H1 (cell line): ENCODE measurements around the gene ASXL1. TPM values are rescaled to one million over a fixed set of nuclear protein-coding genes. Genes with fewer than 3 reads are reported as not detected.

ENCODE experiments used
- CTCF ChIA-PET: fragments of 300-600 bp; sonication (Branson Sonifier 250); formaldehyde crosslinking; loops from one replicate; lab custom pipeline; 2021; ENCODE audit not compliant: partially characterized antibody; lab: Charles Lee
- POLR2A ChIA-PET: fragments of 300-600 bp; sonication (Branson Sonifier 250); formaldehyde crosslinking; loops from one replicate; lab custom pipeline; 2021; ENCODE audit warnings: inconsistent platforms; ENCODE audit not compliant: partially characterized antibody; lab: Charles Lee
- DNase-seq, 2 experiments: peaks; one replicate each; pipeline versions ENCODE4 v3.0.0 to v3.0.0-alpha.2; 2010 to 2022; ENCODE audit warnings: low spot score in 2 of 2, low read depth in 1 of 2, mixed read lengths in 1 of 2
- FAIRE-seq: peaks from 2 replicates; lab custom pipeline; 2011; peaks lifted over from hg19 to GRCh38; lab: Jason Lieb, UNC
- H2AFZ ChIP-seq: 2 replicates; pipeline ENCODE4 v1.8.1; 2012; ENCODE audit warnings: low read length, inconsistent platforms
- H2AK5ac ChIP-seq: 2 replicates; pipeline ENCODE4 v1.6.1; 2013; ENCODE audit warnings: low read depth, low read length
- H2BK120ac ChIP-seq: replicated peaks from 2 replicates; pipeline ENCODE3; 2013; ENCODE audit warnings: low read depth, low read length, inconsistent platforms
- H2BK12ac ChIP-seq: 2 replicates; pipeline ENCODE4 v1.6.1; 2013; ENCODE audit warnings: low read depth, low read length
- H2BK15ac ChIP-seq: 2 replicates; pipeline ENCODE4 v1.6.1; 2013; ENCODE audit warnings: low read length
- H2BK20ac ChIP-seq: 2 replicates; pipeline ENCODE4 v1.6.1; 2013; ENCODE audit warnings: low read length
- H2BK5ac ChIP-seq: 2 replicates; pipeline ENCODE4 v1.6.1; 2013; ENCODE audit warnings: low read depth, low read length
- H3K14ac ChIP-seq: 2 replicates; pipeline ENCODE4 v1.6.1; 2013; ENCODE audit warnings: inconsistent platforms; ENCODE audit not compliant: insufficient read length
- H3K18ac ChIP-seq: 2 replicates; pipeline ENCODE4 v1.6.1; 2013; ENCODE audit warnings: low read length; ENCODE audit errors: extremely low read depth
- H3K23ac ChIP-seq: 2 replicates; pipeline ENCODE4 v1.6.1; 2013; ENCODE audit warnings: inconsistent platforms; ENCODE audit not compliant: insufficient read length
- H3K23me2 ChIP-seq: 2 replicates; pipeline ENCODE4 v1.6.1; 2013; ENCODE audit warnings: low read depth, low read length
- H3K27ac ChIP-seq: 2 replicates; pipeline ENCODE4 v1.6.1; 2011; ENCODE audit warnings: low read depth, low read length, inconsistent platforms
- H3K27me3 ChIP-seq, 4 experiments: replicated peaks in 1 of 4; 1 replicate in 1 of 4; 2 replicates in 3 of 4; pipeline versions ENCODE4 v1.6.1 to v1.8.1; 2011 to 2013; ENCODE audit warnings: low read length in 3 of 4, mild to moderate bottlenecking in 3 of 4, inconsistent platforms in 2 of 4, mixed read lengths in 2 of 4, moderate library complexity in 1 of 4; ENCODE audit not compliant: control insufficient read depth in 3 of 4, insufficient read depth in 3 of 4; ENCODE audit errors: extremely low read depth in 1 of 4
- H3K36me3 ChIP-seq, 4 experiments: 2 replicates each; pipeline versions ENCODE4 v1.6.1 to v1.8.1; 2011 to 2013; ENCODE audit warnings: mild to moderate bottlenecking in 4 of 4, low read length in 3 of 4, moderate library complexity in 2 of 4, control low read depth in 1 of 4, inconsistent platforms in 1 of 4; ENCODE audit not compliant: insufficient read depth in 4 of 4, control insufficient read depth in 2 of 4
- H3K4ac ChIP-seq: replicated peaks from 2 replicates; pipeline ENCODE3; 2013; ENCODE audit warnings: low read length, low read depth, mixed read lengths, inconsistent platforms; ENCODE audit not compliant: insufficient read length
- H3K4me1 ChIP-seq, 4 experiments: replicated peaks in 1 of 4; 1 replicate in 1 of 4; 2 replicates in 3 of 4; pipeline versions ENCODE4 v1.6.1 to v1.8.1; 2011 to 2013; ENCODE audit warnings: low read length in 3 of 4, inconsistent platforms in 2 of 4, mixed read lengths in 1 of 4; ENCODE audit not compliant: insufficient read depth in 4 of 4, control insufficient read depth in 3 of 4
- H3K4me2 ChIP-seq, 2 experiments: 2 replicates each; pipeline versions ENCODE4 v1.6.1 to v1.8.1; 2011 to 2013; ENCODE audit warnings: low read depth in 2 of 2, low read length in 2 of 2, control low read depth in 1 of 2, inconsistent platforms in 1 of 2, mild to moderate bottlenecking in 1 of 2; ENCODE audit not compliant: insufficient read depth in 1 of 2
- H3K4me3 ChIP-seq, 4 experiments: fragments of 200-600, 300-600 bp in 1 of 4; sonication (generic), shearing (Covaris generic), sonication (Bioruptor Twin) in 1 of 4; 2 replicates each; pipeline versions ENCODE4 v1.5.1 to v1.8.1; 2011 to 2016; ENCODE audit warnings: low read length in 4 of 4, low read depth in 3 of 4, control low read depth in 2 of 4, inconsistent platforms in 2 of 4, mild to moderate bottlenecking in 2 of 4, mixed read lengths in 1 of 4, moderate library complexity in 1 of 4; ENCODE audit not compliant: insufficient read depth in 2 of 4; ENCODE audit errors: extremely low read depth in 1 of 4
- H3K56ac ChIP-seq: replicated peaks from 2 replicates; pipeline ENCODE3; 2013; ENCODE audit warnings: low read depth, mild to moderate bottlenecking, mixed read lengths, low read length, inconsistent platforms; ENCODE audit not compliant: insufficient read length
- H3K79me1 ChIP-seq: 2 replicates; pipeline ENCODE4 v1.6.1; 2013; ENCODE audit warnings: low read depth, low read length, control low read depth
- H3K79me2 ChIP-seq, 2 experiments: 2 replicates each; pipeline versions ENCODE4 v1.6.1 to v1.8.1; 2012 to 2013; ENCODE audit warnings: low read length in 2 of 2, mild to moderate bottlenecking in 2 of 2, inconsistent platforms in 1 of 2; ENCODE audit not compliant: insufficient read depth in 2 of 2, control insufficient read depth in 1 of 2
- H3K9ac ChIP-seq, 4 experiments: replicated peaks in 1 of 4; 1 replicate in 1 of 4; 2 replicates in 3 of 4; pipeline versions ENCODE4 v1.6.1 to v1.8.1; 2011 to 2013; ENCODE audit warnings: low read depth in 3 of 4, low read length in 3 of 4, control low read depth in 2 of 4, mild to moderate bottlenecking in 2 of 4, moderate library complexity in 2 of 4, inconsistent platforms in 1 of 4; ENCODE audit errors: extremely low read depth in 1 of 4
- H3K9me3 ChIP-seq, 2 experiments: 2 replicates each; pipeline versions ENCODE4 v1.6.1 to v1.8.1; 2012 to 2013; ENCODE audit warnings: mild to moderate bottlenecking in 2 of 2, moderate library complexity in 2 of 2, control low read depth in 1 of 2, inconsistent platforms in 1 of 2, low read depth in 1 of 2, low read length in 1 of 2, mixed read lengths in 1 of 2; ENCODE audit not compliant: insufficient read depth in 2 of 2
- H4K20me1 ChIP-seq, 2 experiments: replicated peaks in 1 of 2; 2 replicates each; pipeline versions ENCODE3 to v1.8.1; 2011 to 2013; ENCODE audit warnings: inconsistent platforms in 2 of 2, low read length in 2 of 2, mild to moderate bottlenecking in 1 of 2; ENCODE audit not compliant: insufficient read depth in 2 of 2, control insufficient read depth in 1 of 2
- H4K5ac ChIP-seq: 2 replicates; pipeline ENCODE4 v1.6.1; 2013; ENCODE audit warnings: low read length, low read depth, mixed read lengths, inconsistent platforms; ENCODE audit not compliant: insufficient read length
- H4K8ac ChIP-seq: 2 replicates; pipeline ENCODE4 v1.8.0; 2013; ENCODE audit warnings: mild to moderate bottlenecking, moderate library complexity, low read length, inconsistent platforms; ENCODE audit not compliant: insufficient read depth; ENCODE audit errors: extremely low read depth
- H4K91ac ChIP-seq: replicated peaks from 2 replicates; pipeline ENCODE3; 2013; ENCODE audit warnings: low read length, mixed read lengths, inconsistent platforms; ENCODE audit not compliant: insufficient read length
- ASH2L ChIP-seq: fragments of 200-600, 300-600 bp; sonication (generic); IDR thresholded peaks from one replicate; pipeline ENCODE4 v1.7.1; 2017; ENCODE audit warnings: low read length
- CBX5 ChIP-seq: fragments of 300-800, 300-1000 bp; sonication (generic); IDR thresholded peaks from 2 replicates; pipeline ENCODE4 v1.7.1; 2016; ENCODE audit warnings: antibody characterized with exemption, low read length, low read depth
- CHD1 ChIP-seq: IDR thresholded peaks from 2 replicates; pipeline ENCODE4 v1.6.1; 2012; ENCODE audit warnings: low read depth, low read length, improper control_type of control experiment
- EZH2 ChIP-seq: fragments of 200-600 bp; sonication (generic); IDR thresholded peaks from 2 replicates; pipeline ENCODE4 v1.7.1; 2012; ENCODE audit warnings: low read depth, mild to moderate bottlenecking, moderate library complexity, low read length, inconsistent platforms; ENCODE audit not compliant: severe bottlenecking
- GABPA ChIP-seq: IDR thresholded peaks from 2 replicates; pipeline ENCODE4 v1.6.1; 2011; ENCODE audit warnings: mild to moderate bottlenecking, low read length, moderate library complexity, borderline replicate concordance; ENCODE audit not compliant: insufficient read depth
- HDAC6 ChIP-seq: IDR thresholded peaks from one replicate; pipeline ENCODE4 v1.7.1; 2012; ENCODE audit warnings: low read depth, mild to moderate bottlenecking, inconsistent platforms, low read length, moderate library complexity
- KDM1A ChIP-seq: fragments of 200-600, 300-600 bp; sonication (generic); IDR thresholded peaks from 2 replicates; pipeline ENCODE4 v1.7.1; 2016; ENCODE audit warnings: mild to moderate bottlenecking, low read length, borderline replicate concordance
- MAFK ChIP-seq: IDR thresholded peaks from 2 replicates; pipeline ENCODE4 v1.6.1; 2012; ENCODE audit warnings: low read depth, mild to moderate bottlenecking, improper control_type of control experiment, low read length
- NRF1 ChIP-seq: IDR thresholded peaks from 2 replicates; pipeline ENCODE4 v1.6.1; 2011; ENCODE audit warnings: mild to moderate bottlenecking, low read depth, low read length, improper control_type of control experiment
- POLR2A ChIP-seq, 2 experiments: IDR thresholded peaks; 1 replicate in 1 of 2; 2 replicates in 1 of 2; pipeline ENCODE4 v1.6.1; 2011; ENCODE audit warnings: low read depth in 2 of 2, low read length in 2 of 2, mild to moderate bottlenecking in 2 of 2; ENCODE audit errors: control extremely low read depth in 1 of 2
- POLR2AphosphoS5 ChIP-seq: IDR thresholded peaks from 2 replicates; pipeline ENCODE4 v1.6.1; 2011; ENCODE audit warnings: low read depth, low read length
- SAP30 ChIP-seq: fragments of 300-600 bp; sonication (generic); IDR thresholded peaks from 2 replicates; pipeline ENCODE4 v1.7.1; 2012; ENCODE audit warnings: low read length, moderate library complexity, mild to moderate bottlenecking, inconsistent platforms; ENCODE audit not compliant: insufficient read depth, insufficient replicate concordance
- TEAD4 ChIP-seq: IDR thresholded peaks from 2 replicates; pipeline ENCODE4 v1.6.1; 2012; ENCODE audit warnings: low read depth, low read length, inconsistent platforms, mixed read lengths
- USF2 ChIP-seq: IDR thresholded peaks from 2 replicates; pipeline ENCODE4 v1.6.1; 2011; ENCODE audit warnings: low read length, improper control_type of control experiment
- WGBS, 2 experiments: shearing (Covaris generic) in 1 of 2; methylation state at CpG; one replicate each; pipeline versions ENCODE4 v1.1.6 to v1.1.7; 2013 to 2015; ENCODE audit warnings: low lambda C conversion rate in 2 of 2, mixed read lengths in 2 of 2, inconsistent platforms in 1 of 2, low coverage in 1 of 2, missing lambda C conversion rate in 1 of 2; ENCODE audit not compliant: insufficient replicate concordance in 2 of 2, insufficient coverage in 1 of 2, insufficient read length in 1 of 2; ENCODE audit errors: extremely low coverage in 1 of 2, missing lambda C conversion rate in 1 of 2; 5-methylcytosine and 5-hydroxymethylcytosine counted together
- polyA plus RNA-seq, 7 experiments: library from polyadenylated mRNA; depleted of rRNA in 3 of 7; stranded (reverse) in 5 of 7; unstranded in 2 of 7; fragments of >200 nt in 5 of 7; fragments of 200-250 nt in 2 of 7; gene quantifications; 1 replicate in 5 of 7; 2 replicates in 1 of 7; 4 replicates in 1 of 7; pipeline versions ENCODE4 v1.2.1 to v1.2.3, GENCODE V29; 2011 to 2013; ENCODE audit warnings: missing spikeins in 2 of 7, mixed read lengths in 2 of 7
- total RNA-seq: library from RNA; stranded (reverse); fragmentation: NEBNext Ultra II Directional; extraction: Animal tissue kit (Norgen Biotek cat#: 25700); gene quantifications from 2 replicates; pipeline ENCODE4 v1.2.1, GENCODE V29; 2021

The ASXL1 gene
- total and polyA plus RNA-seq, 2 of the 8 experiments (the other 6 are each of a cell fraction or from before 2014, with no cell fraction given), result 10.6 to 26.5 TPM

DNA sequence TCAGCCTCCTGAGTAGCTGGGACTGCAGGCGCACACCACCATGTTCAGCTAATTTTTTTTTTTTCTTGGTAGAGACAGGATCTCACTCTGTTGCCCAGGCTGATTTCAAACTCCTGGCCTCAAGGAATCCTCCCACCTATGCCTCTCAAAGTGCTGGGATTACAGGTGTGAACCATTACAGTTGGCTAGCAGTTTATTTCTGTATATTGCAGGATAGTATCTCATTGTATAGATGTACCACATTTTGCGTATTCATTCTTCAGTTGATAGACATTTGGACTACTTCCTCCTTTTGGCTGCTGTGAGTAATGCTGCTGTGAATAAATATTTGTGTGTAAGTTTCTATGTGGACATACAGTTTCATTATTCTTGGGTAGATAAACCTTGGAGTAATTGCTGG is 32.9 kb downstream of the ASXL1 start:
- ChIA-PET POLR2A (interaction anchor here (1.0 kb wide), 1 partner anchor 16 kb away, joined by 5 read pairs; no protein-coding TSS in a partner anchor), CTCF (interaction anchor here (0.7 kb wide), 3 partner anchors 10 to 1203 kb away, joined by 3 to 4 read pairs (median 3); no protein-coding TSS in a partner anchor)
- Histone ChIP-seq H3K27me3 (no peaks in the 10 kb centered on the region), H3K4me1 (no peaks in the 10 kb centered on the region), H2AFZ (no peak overlapping the region), H4K91ac (no peak overlapping the region), H4K8ac (no peak overlapping the region), H3K14ac (no peak overlapping the region), H2BK120ac (no peak overlapping the region), H3K56ac (no peak overlapping the region), H3K4me2 (no peak overlapping the region), H4K20me1 (peaks cover 0 to 3% of the 10 kb centered on the region in 2 experiments), H2BK5ac (no peak overlapping the region), H2BK20ac (no peak overlapping the region), H2BK15ac (no peak overlapping the region), H3K4ac (no peak overlapping the region), H3K4me3 (no peak overlapping the region), H2BK12ac (no peak overlapping the region), H4K5ac (no peak overlapping the region), H3K27ac (no peak overlapping the region), H3K9me3 (no peaks in the 10 kb centered on the region), H3K36me3 (no peaks in the 10 kb centered on the region), H3K9ac (no peak overlapping the region), H3K79me1 (no peaks in the 10 kb centered on the region), H3K23me2 (no peaks in the 10 kb centered on the region), H3K18ac (no peak overlapping the region), H2AK5ac (no peak overlapping the region), H3K23ac (no peak overlapping the region), H3K79me2 (no peaks in the 10 kb centered on the region)
- WGBS, 2 experiments, result 93% methylated on average over 2 of the region's 2 CpGs; no CpG with 5 or more reads in 1 of the 2 experiments
- no peak for FAIRE-seq
- no peak for DNase-seq
- no peak for TF ChIP-seq HDAC6
- TF ChIP-seq ASH2L, result no peak
- no peak for TF ChIP-seq USF2
- no peak for TF ChIP-seq NRF1
- no peak for TF ChIP-seq CHD1
- TF ChIP-seq SAP30, result no peak
- TF ChIP-seq TEAD4, result no peak
- TF ChIP-seq KDM1A, result no peak
- TF ChIP-seq GABPA, result no peak
- no peak for TF ChIP-seq MAFK
- TF ChIP-seq POLR2A (IDR thresholded peaks at IDR 0.05; ENCODE audit: control extremely low read depth in 1 of 2, low read depth in 2 of 2, low read length in 2 of 2), result no peak
- TF ChIP-seq POLR2AphosphoS5, result no peak
- no peak for TF ChIP-seq CBX5
- no peak for TF ChIP-seq EZH2
